Stomach (tissue), 4 donors: ENCODE results near the gene LEKR1.

Experiments used
- EP300 ChIP-seq: sonication (generic); formaldehyde crosslinking; IDR thresholded peaks from one replicate; pipeline ENCODE4 v1.6.1; 2017; ENCODE audit warnings: antibody characterized with exemption
- POLR2A ChIP-seq, 4 donors: fragments of 450-650 bp; IDR thresholded peaks; one replicate each; pipeline ENCODE4 v1.6.1; 2016; ENCODE audit warnings: antibody characterized with exemption in 4 of 4, control low read depth in 2 of 4, mild to moderate bottlenecking in 1 of 4, moderate library complexity in 1 of 4
- POLR2AphosphoS5 ChIP-seq, 3 donors: sonication (generic); formaldehyde crosslinking; IDR thresholded peaks; one replicate each; pipeline ENCODE4 v1.6.1; 2016; ENCODE audit warnings: antibody characterized with exemption in 3 of 3
- TF ChIP-seq, protein P1 (sequence below), 7 experiments: fragments of 450-650 bp in 4 of 7; fragments of 200-600 bp in 3 of 7; sonication (generic) in 3 of 7; IDR thresholded peaks; one replicate each; pipeline ENCODE4 v1.5.1; 2016 to 2019; ENCODE audit warnings: antibody characterized with exemption in 7 of 7, control low read depth in 2 of 7, mild to moderate bottlenecking in 1 of 7

DNA sequence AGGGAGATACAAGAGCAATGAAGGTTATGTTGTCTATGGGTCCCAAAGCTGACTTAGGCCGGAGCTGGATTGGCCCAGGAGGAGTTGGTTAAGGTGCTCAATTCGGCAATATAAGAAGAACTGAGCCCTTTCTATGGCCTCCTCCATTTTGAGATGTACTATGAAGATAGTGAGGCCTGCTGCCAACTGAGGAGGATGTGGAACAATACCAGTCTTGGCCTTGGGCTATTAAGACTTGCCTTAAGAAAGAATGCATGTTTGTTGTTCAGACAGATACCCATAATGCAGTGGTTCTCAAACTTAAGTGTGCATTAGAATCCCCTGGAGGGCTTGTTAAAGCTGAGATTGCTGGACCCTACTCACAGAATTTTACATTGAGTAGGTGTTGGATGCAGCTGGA, 24.4 kb upstream of the LEKR1 start:
- TF ChIP-seq, protein P1, sequence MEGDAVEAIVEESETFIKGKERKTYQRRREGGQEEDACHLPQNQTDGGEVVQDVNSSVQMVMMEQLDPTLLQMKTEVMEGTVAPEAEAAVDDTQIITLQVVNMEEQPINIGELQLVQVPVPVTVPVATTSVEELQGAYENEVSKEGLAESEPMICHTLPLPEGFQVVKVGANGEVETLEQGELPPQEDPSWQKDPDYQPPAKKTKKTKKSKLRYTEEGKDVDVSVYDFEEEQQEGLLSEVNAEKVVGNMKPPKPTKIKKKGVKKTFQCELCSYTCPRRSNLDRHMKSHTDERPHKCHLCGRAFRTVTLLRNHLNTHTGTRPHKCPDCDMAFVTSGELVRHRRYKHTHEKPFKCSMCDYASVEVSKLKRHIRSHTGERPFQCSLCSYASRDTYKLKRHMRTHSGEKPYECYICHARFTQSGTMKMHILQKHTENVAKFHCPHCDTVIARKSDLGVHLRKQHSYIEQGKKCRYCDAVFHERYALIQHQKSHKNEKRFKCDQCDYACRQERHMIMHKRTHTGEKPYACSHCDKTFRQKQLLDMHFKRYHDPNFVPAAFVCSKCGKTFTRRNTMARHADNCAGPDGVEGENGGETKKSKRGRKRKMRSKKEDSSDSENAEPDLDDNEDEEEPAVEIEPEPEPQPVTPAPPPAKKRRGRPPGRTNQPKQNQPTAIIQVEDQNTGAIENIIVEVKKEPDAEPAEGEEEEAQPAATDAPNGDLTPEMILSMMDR (IDR thresholded peaks at IDR 0.05), result no peak
- TF ChIP-seq POLR2A (IDR thresholded peaks at IDR 0.05), result no peak
- no peak for TF ChIP-seq POLR2AphosphoS5 (IDR thresholded peaks at IDR 0.05)
- no peak for TF ChIP-seq EP300
